SH-SY5Y (cell line): ENCODE results near the gene PCGF6.

ENCODE experiments used
- GATA2 ChIP-seq: IDR thresholded peaks from 2 replicates; pipeline ENCODE4 v1.6.1; 2011; ENCODE audit warnings: mild to moderate bottlenecking, low read depth, low read length
- GATA3 ChIP-seq: IDR thresholded peaks from 2 replicates; pipeline ENCODE4 v1.6.1; 2011; ENCODE audit warnings: low read depth, mild to moderate bottlenecking, low read length, moderate library complexity

Gene PCGF6

GRCh38 chr10:103277713-103278536, 73.0 kb downstream of the PCGF6 start:
- no peak for TF ChIP-seq GATA3
- no peak for TF ChIP-seq GATA2

- TF ChIP-seq GATA3, result no peak
- TF ChIP-seq GATA2, result peak; percentile 21; the same call in 1 of the 2 replicates
These were observed 73.8 kb downstream of the PCGF6 start, which contains the start of gene INA for GRCh38 chr10:103276896-103277712. INA (plus strand) TSS chr10:103277138; CDS start chr10:103277212, 74 bp downstream.

GRCh38 chr10:103276251-103276895, 74.6 kb downstream of the PCGF6 start:
- no peak for TF ChIP-seq GATA2
- no peak for TF ChIP-seq GATA3

DNA sequence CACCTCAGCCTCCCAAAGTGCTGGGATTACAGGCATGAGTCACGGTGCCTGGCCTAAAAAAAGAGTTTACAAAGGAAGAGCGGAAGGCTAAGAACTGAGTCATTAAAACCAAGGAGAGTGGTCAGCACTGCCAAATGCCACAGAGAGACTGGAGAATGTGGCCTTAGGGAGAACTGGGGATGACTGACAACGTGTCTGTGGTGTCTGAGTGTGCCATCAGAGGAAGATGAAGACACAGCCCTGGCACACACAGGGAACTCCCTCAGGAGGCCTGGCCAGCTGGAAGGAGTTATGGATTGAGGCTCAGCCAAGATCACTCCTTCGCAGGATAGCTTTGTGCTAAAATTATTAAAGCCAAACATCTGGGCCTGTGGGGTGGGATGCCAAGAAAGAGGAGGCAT, 77.9 kb downstream of the PCGF6 start:
- TF ChIP-seq GATA2 (no peak), GATA3 (no peak)

- TF ChIP-seq GATA2, result no peak
- TF ChIP-seq GATA3, result no peak
These were observed 85.1 kb downstream of the PCGF6 start for GRCh38 chr10:103265717-103266329.

- TF ChIP-seq GATA2, result no peak
These were observed 88.7 kb downstream of the PCGF6 start for GRCh38 chr10:103262229-103262628.

GRCh38 chr10:103259989-103260388, 91.0 kb downstream of the PCGF6 start:
- TF ChIP-seq GATA3, result no peak
- no peak for TF ChIP-seq GATA2

GRCh38 chr10:103257812-103258211, 93.1 kb downstream of the PCGF6 start:
- TF ChIP-seq GATA2, result no peak
- no peak for TF ChIP-seq GATA3

- TF ChIP-seq GATA2 (no peak), GATA3 (no peak)
These were observed 94.3 kb downstream of the PCGF6 start for GRCh38 chr10:103256613-103257012.

- TF ChIP-seq GATA3, result no peak
- no peak for TF ChIP-seq GATA2
These were observed 96.2 kb downstream of the PCGF6 start for GRCh38 chr10:103254538-103255325.

- TF ChIP-seq GATA2 (no peak), GATA3 (no peak)
These were observed 96.8 kb downstream of the PCGF6 start for GRCh38 chr10:103254113-103254512.
